ENCODE results near the gene HOXC6. TPM values are rescaled to one million over a fixed set of nuclear protein-coding genes. Genes with fewer than 3 reads are reported as not detected.

Gene HOXC6
- total RNA-seq, 1 donor from 2014 or later, result 2.7 TPM

DNA sequence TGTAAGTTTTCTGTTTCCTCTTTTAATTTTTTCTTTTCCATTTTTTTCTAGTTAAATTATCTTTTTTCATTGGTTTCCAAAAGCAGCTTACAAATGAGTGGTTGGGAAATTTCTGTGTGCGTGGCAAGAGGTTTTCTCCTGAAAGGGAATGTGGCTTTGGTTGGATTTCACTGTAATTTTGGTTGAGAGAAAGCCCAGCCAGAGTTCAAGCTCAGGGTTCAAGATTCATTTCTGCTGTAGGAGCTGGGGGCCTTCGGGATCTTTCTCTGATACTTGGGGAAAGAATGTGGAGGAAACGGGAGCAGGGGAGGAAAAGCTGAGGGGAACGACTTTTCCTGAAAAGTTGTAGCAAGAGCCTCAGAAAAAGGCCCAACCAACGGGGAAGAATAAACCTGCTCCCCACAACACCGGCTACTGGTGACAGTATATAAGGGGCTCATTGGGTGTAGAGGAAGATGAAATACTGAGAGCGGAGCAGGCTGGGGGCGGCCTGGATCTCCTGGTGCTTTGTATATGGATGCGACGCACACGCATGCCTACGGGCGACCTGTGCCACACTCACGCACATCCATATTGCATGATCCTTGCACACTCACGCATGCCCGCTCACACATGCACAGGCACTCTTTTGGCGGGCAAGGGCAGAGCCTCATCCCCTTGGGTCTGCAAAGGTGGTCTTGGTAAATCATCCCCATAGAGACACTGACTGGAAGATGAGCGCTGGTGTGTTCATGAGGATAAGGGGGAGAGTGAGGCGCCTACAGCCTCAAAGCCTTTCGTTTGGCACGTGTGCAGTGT lies 41.4 kb upstream of the HOXC6 start:
- peak overlapping the region; percentile 98 for H3K4me3 ChIP-seq (ENCODE audit: low read depth, low read length)
- DNase-seq (ENCODE audit: low read depth), result no peak
- TF ChIP-seq, protein P1, sequence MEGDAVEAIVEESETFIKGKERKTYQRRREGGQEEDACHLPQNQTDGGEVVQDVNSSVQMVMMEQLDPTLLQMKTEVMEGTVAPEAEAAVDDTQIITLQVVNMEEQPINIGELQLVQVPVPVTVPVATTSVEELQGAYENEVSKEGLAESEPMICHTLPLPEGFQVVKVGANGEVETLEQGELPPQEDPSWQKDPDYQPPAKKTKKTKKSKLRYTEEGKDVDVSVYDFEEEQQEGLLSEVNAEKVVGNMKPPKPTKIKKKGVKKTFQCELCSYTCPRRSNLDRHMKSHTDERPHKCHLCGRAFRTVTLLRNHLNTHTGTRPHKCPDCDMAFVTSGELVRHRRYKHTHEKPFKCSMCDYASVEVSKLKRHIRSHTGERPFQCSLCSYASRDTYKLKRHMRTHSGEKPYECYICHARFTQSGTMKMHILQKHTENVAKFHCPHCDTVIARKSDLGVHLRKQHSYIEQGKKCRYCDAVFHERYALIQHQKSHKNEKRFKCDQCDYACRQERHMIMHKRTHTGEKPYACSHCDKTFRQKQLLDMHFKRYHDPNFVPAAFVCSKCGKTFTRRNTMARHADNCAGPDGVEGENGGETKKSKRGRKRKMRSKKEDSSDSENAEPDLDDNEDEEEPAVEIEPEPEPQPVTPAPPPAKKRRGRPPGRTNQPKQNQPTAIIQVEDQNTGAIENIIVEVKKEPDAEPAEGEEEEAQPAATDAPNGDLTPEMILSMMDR (conservative IDR thresholded peaks at IDR 0.05; ENCODE audit: low read depth, low read length), result no peak

DNA sequence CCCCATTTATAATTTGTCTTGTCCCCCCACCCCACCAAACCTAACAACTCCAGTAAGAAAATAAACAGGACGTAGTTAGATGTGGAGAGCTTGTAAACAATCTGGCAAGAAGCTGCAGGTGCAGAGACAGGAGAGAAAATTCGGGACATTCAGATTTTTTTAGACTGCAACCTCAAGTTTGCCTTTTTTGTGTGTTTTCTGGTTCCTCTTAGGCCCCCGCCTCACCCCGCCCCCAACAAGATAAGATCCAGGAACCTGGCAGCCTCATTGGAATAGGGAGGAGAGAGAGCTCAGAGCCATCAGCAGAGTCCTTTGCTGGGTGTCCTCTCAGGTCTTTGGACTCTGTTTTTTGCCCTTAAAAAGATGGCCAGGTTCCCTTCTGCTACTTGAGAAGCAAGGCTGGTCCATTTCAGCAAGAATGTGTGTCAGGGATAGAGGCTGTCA lies 40.4 kb upstream of the HOXC6 start:
- TF ChIP-seq, protein P1 (conservative IDR thresholded peaks at IDR 0.05; ENCODE audit: low read depth, low read length), result no peak
- H3K4me3 ChIP-seq (ENCODE audit: low read depth, low read length), result peak overlapping the region; percentile 98
- DNase-seq (ENCODE audit: low read depth), result no peak

DNA sequence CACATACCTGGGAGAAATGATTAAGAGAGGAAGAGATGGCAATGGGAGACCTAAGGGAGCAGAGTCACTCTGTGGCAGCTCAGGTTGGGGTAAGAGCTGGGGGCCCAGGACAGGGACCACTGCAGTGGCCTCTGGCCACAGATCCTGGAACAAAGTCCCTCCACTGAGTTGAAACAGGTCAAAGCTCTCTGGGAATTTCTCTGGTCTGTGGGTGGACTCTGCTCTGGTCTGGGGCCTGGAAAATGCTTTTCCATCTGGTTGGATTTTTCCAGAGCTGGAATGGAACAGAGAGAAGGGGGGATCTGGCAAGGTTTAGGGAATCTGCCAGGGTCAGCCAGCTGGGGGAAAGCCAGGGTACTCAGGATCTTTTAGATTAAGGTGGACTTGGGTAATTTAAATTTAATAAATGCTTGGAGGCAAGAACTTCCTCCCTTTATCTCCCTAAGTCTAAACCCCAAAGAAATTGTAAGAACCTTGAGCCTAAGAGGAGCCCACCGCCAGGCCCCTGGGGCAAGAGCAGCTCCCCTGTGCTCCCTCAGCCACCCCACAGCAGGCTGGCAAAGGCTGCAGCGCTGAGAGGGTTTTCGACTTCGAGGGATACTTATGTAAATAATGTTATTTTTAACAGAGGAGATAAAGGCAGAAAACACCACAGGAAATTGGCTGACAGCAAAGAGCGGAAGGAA lies 39.6 kb upstream of the HOXC6 start:
- TF ChIP-seq, protein P1 (conservative IDR thresholded peaks at IDR 0.05; ENCODE audit: low read depth, low read length), result no peak
- no peak for DNase-seq (ENCODE audit: low read depth)
- H3K4me3 ChIP-seq (ENCODE audit: low read depth, low read length), result peak overlapping the region; percentile 98

DNA sequence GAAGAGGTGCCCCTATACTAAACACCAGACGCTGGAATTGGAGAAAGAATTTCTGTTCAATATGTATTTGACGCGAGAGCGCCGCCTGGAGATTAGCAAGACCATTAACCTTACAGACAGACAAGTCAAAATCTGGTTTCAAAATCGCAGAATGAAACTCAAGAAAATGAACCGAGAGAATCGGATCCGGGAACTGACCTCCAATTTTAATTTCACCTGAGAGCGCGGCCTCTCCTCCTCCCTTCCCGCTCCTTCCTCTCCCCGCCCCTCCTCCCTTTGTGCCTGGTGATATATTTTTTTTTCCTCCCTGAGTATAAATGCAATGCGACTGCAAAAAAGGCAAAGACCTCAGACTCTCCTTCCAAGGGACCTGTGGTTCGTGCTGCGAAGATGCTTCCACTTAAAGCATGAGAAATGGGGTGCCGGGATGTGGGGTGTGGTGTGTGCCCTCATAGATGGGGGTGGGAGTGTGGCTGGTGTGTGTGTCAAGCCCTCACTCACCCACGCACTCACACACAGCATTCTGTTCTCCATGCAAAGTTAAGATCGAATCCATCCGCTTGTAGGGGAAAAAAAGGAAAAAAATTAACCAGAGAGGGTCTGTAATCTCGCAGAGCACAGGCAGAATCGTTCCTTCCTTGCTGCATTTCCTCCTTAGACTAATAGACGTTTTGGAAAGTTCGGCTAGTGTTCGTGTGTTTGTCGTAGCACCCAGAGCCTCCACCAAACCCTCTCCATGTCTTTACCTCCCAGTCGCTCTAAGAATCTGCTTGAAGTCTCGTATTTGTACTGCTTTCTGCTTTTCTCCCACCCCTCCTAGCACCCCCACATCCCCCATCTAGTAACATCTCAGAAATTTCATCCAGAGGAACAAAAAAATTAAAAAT lies 38.8 kb upstream of the HOXC6 start:
- TF ChIP-seq, protein P1 (conservative IDR thresholded peaks at IDR 0.05; ENCODE audit: low read depth, low read length), result peak; percentile 61
- no peak for DNase-seq (ENCODE audit: low read depth)
- H3K4me3 ChIP-seq (ENCODE audit: low read depth, low read length), result peak overlapping the region; percentile 98

DNA sequence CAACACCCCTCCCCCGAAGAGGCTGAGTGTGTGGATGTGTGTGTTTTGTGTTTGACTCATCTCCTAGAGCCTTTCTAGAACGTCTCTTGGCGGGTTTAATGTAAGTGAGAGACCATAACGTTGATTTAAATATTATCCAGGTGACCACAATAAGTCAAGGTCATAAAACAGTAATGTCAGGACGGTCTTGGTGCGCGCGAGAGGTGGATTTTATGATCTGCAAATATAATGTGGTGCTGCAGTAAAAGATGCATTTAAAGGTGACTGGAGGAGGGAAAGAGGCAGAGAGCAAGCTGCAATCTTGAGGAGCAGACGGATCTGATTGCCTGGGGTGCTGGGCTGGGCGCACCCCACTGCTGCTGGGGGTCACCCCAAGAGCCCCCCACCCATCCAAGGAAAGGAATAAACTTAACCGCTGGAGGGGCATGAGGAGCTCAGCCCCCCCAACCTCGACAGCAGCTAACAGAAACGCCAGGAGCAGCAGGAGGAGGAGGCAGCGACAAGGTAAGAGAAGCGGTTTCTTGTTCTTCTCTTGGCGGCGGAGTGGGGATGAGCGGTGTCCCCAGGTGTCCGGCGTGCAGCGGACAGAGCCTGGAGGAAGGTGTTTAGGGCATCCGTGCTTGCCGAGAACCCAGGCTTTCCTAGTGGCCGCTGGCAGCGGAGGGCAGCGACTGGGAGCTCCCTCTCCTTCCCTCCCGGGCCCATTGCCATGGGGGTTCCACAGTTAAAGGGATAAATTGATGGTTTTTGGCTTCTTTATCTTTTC lies 37.7 kb upstream of the HOXC6 start:
- DNase-seq (ENCODE audit: low read depth), result no peak
- H3K4me3 ChIP-seq (ENCODE audit: low read depth, low read length), result peak overlapping the region; percentile 98
- TF ChIP-seq, protein P1 (conservative IDR thresholded peaks at IDR 0.05; ENCODE audit: low read depth, low read length), result no peak

DNA sequence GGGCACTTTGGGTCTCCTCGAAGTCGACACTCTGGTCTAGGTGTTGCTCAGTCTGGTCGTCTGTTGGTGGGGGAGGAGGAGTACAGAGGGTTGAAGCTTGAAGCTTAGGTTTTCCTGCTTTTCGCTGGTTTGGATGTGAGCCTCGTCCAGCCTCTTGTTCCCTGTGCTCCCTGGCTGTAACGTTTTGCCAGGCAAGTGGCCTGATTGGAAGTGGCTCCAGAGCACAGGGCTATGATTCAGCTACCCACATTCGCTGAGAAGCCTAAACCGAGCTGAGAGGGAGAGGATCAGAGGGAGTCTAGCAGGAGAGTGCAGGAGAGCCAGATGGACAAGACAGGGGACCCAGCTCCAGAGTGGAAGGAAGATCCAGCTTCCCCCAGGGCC lies 37.2 kb upstream of the HOXC6 start:
- TF ChIP-seq, protein P1 (conservative IDR thresholded peaks at IDR 0.05; ENCODE audit: low read depth, low read length), result no peak
- DNase-seq (ENCODE audit: low read depth), result no peak
- H3K4me3 ChIP-seq (ENCODE audit: low read depth, low read length), result peak overlapping the region; percentile 98

Measured in epithelial cell of proximal tubule (primary cell).